Lung (tissue), 12 donors: ENCODE results near the gene TCEAL5. TPM values are rescaled to one million over a fixed set of nuclear protein-coding genes. Genes with fewer than 3 reads are reported as not detected.

ENCODE experiments used
- ATAC-seq: fragments of 200-7000 bp; cut with Tn5 transposase; one replicate; pipeline ENCODE4 v1.9.1; 2020; ENCODE audit warnings: moderate number of reproducible peaks; ENCODE audit not compliant: insufficient read depth, low FRiP score
- DNase-seq, 3 donors: peaks; one replicate each; pipeline ENCODE4 v3.0.0-alpha.2; 2013 to 2017
- H3K27ac ChIP-seq, 2 donors: one replicate each; pipeline ENCODE4 v1.5.1; 2013; ENCODE audit warnings: mild to moderate bottlenecking in 2 of 2, moderate library complexity in 2 of 2, control low read depth in 1 of 2, inconsistent platforms in 1 of 2, low read depth in 1 of 2, low read length in 1 of 2
- H3K27me3 ChIP-seq, 3 donors: one replicate each; pipeline ENCODE4 v1.5.1; 2013; ENCODE audit warnings: low read length in 2 of 3; ENCODE audit not compliant: control insufficient read depth in 3 of 3, insufficient read depth in 3 of 3
- H3K36me3 ChIP-seq, 4 donors: one replicate each; pipeline ENCODE4 v1.5.1; 2013; ENCODE audit warnings: low read length in 4 of 4, mild to moderate bottlenecking in 1 of 4, moderate library complexity in 1 of 4; ENCODE audit not compliant: control insufficient read depth in 4 of 4, insufficient read depth in 4 of 4
- H3K4me1 ChIP-seq, 5 donors: one replicate each; pipeline ENCODE4 v1.5.1; 2013; ENCODE audit warnings: low read length in 5 of 5, mild to moderate bottlenecking in 2 of 5, moderate library complexity in 1 of 5; ENCODE audit not compliant: control insufficient read depth in 5 of 5, insufficient read depth in 5 of 5
- H3K4me3 ChIP-seq: one replicate; pipeline ENCODE4 v1.5.1; 2013; ENCODE audit warnings: mild to moderate bottlenecking, control low read depth, moderate library complexity
- H3K9ac ChIP-seq, 2 donors: one replicate each; pipeline ENCODE4 v1.5.1; 2013; ENCODE audit warnings: low read length in 2 of 2, control low read depth in 1 of 2; ENCODE audit not compliant: insufficient read depth in 1 of 2
- H3K9me3 ChIP-seq, 4 donors: one replicate each; pipeline ENCODE4 v1.5.1; 2013; ENCODE audit warnings: low read length in 3 of 4, mild to moderate bottlenecking in 1 of 4, moderate library complexity in 1 of 4; ENCODE audit not compliant: control insufficient read depth in 4 of 4, insufficient read depth in 3 of 4
- WGBS, 2 donors: extraction: QIAGEN DNeasy Blood & Tissue Kit; methylation state at CpG; one replicate each; pipeline ENCODE4 v1.1.7; 2013; 5-methylcytosine and 5-hydroxymethylcytosine counted together
- polyA plus RNA-seq, 2 donors: library from polyadenylated mRNA; stranded (reverse); fragments of 200-250 nt; gene quantifications; one replicate each; pipeline ENCODE4 v1.2.1, GENCODE V29; 2013
- total RNA-seq, 2 donors: library from RNA; depleted of rRNA in 1 of 2; stranded (reverse); fragments of >200 nt in 1 of 2; gene quantifications; one replicate each; pipeline ENCODE4 v1.2.1, GENCODE V29; 2014 to 2021
- TF ChIP-seq, protein P1 (sequence below): IDR thresholded peaks from 2 replicates; pipeline ENCODE4 v1.5.1; 2012; ENCODE audit warnings: mild to moderate bottlenecking; ENCODE audit errors: control extremely low read depth, extremely low read depth
- donor health status: control.
- donor health status: control.
- donor health status: Bipolar disorder and iron deficiency.
- donor health status: healthy.
- donor health status: DM: yes; HTN: yes; CAD: no.

Gene TCEAL5
- total and polyA plus RNA-seq, 4 donors, result 0.03 to 0.28 (median 0.12) TPM; not detected in 1

DNA sequence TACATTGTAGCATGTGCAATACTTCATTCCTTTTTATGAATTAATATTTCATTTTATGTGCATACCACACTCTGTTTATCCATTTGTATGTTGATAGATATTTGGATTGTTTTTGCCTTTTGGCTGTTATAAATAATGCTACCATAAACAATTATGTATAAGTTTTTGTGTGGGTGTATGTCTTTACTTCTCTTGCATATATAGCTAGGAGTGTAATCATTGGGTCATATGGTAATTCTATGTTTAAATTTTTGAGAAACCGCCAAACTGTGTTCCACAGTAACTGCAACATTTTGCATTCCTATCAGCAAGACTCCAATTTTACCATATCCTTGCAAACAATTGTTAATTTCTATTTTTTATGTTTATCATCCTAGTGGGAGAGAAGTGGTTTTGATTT is 3.1 kb upstream of the TCEAL5 start:
- WGBS, 2 donors, result 60 to 88% methylated on average over 1 of the region's 1 CpG
- DNase-seq (no peak), ATAC-seq (no peak)
- Histone ChIP-seq H3K9me3 (peaks cover 0 to 5% (median 0%) of the 10 kb centered on the region in 4 donors), H3K36me3 (no peaks in the 10 kb centered on the region), H3K4me3 (no peak overlapping the region), H3K9ac (no peak overlapping the region), H3K27ac (no peak overlapping the region), H3K4me1 (no peaks in the 10 kb centered on the region), H3K27me3 (peaks cover 5 to 36% (median 28%) of the 10 kb centered on the region in 3 donors)
- TF ChIP-seq, protein P1, sequence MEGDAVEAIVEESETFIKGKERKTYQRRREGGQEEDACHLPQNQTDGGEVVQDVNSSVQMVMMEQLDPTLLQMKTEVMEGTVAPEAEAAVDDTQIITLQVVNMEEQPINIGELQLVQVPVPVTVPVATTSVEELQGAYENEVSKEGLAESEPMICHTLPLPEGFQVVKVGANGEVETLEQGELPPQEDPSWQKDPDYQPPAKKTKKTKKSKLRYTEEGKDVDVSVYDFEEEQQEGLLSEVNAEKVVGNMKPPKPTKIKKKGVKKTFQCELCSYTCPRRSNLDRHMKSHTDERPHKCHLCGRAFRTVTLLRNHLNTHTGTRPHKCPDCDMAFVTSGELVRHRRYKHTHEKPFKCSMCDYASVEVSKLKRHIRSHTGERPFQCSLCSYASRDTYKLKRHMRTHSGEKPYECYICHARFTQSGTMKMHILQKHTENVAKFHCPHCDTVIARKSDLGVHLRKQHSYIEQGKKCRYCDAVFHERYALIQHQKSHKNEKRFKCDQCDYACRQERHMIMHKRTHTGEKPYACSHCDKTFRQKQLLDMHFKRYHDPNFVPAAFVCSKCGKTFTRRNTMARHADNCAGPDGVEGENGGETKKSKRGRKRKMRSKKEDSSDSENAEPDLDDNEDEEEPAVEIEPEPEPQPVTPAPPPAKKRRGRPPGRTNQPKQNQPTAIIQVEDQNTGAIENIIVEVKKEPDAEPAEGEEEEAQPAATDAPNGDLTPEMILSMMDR, result no peak

DNA sequence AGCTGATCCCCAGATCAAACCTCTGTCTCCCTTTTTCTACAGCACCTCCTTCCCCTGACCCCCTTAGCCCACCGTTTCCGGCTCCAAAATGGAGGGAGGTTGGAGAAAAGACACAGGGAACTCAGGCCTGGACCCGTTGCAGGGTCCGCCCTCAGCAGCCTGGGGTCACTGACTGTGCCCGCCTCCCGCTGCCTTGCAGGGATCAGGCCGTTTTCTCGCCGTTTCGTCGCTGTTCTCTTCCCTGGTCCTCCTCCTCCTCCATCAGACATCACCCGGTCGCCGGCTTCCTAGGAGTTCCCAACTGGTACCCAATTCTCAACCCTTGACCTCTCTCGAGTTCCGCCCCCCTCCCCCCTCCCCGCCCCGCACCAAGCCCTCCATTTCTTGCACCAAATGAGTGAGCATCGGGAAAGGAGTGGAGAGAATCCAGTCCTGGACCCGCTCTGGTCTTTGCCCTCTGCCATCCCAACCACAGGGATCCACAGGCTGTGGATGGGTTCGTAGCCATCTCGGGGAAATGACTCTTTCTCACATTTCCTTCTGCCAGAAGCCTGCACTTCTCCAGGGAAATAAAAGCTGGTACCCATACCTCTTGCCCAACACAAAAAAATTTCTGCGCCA is 493 bp downstream of the TCEAL5 start:
- H3K9me3 ChIP-seq, result peaks cover 0 to 4% (median 0%) of the 10 kb centered on the region in 4 donors
- TF ChIP-seq, protein P1, result no peak
- H3K4me1 ChIP-seq, result no peaks in the 10 kb centered on the region
- WGBS, 2 donors, result 5 to 32% methylated on average over 20 to 23 of the region's 23 CpGs
- H3K9ac ChIP-seq, result no peak overlapping the region
- ATAC-seq (no peak), DNase-seq (no peak)
- no peak overlapping the region for H3K4me3 ChIP-seq
- peaks cover 3 to 41% (median 40%) of the 10 kb centered on the region in 3 donors for H3K27me3 ChIP-seq
- no peaks in the 10 kb centered on the region for H3K36me3 ChIP-seq
- H3K27ac ChIP-seq, result no peak overlapping the region

DNA sequence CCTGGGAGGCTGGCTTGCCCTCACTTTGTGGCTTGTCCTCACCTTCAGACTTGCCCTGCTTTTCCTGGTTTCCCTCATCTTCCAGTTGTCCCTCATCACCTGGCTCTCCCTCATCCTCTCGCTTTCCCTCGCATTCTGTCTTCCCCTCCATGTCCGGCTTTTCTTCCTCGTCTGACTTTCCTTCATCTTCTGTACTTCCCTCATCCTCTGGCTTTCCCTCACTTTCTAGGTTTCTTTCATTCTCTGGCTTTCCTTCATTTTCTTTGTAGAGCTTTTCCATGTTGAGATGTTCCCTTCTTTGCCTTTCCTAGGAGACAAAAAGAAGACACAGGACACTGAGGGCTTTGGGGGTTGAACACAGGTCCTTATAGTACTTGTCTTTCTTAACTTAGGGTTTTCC is 2.3 kb downstream of the TCEAL5 start:
- no peak for DNase-seq
- Histone ChIP-seq H3K9ac (no peak overlapping the region), H3K4me1 (no peaks in the 10 kb centered on the region), H3K27ac (no peak overlapping the region), H3K27me3 (peaks cover 3 to 48% (median 45%) of the 10 kb centered on the region in 3 donors), H3K9me3 (peaks cover 0 to 4% (median 0%) of the 10 kb centered on the region in 4 donors), H3K4me3 (no peak overlapping the region), H3K36me3 (no peaks in the 10 kb centered on the region)
- TF ChIP-seq, protein P1, result no peak
- no peak for ATAC-seq
- 83 to 97% methylated on average over 4 of the region's 4 CpGs for WGBS, 2 donors

DNA sequence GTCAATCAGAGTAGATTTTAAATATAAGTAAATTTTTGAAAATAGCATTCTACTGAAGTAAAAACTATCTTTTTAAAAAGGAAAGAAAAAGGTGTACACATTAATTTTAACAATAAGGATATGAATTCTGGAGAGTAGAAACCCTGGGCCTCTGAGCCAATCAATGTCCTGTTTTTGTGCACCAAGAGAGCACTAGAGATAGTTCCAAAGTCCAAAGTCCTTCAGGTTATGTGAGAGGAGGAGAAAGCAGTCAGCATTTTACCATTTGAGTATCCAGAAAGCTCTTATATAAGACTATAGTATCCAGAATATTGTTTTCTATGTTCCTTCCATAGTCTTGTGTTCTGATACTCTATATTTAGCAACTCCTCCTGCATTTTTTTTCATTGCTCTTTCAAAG is 18.3 kb downstream of the TCEAL5 start:
- Histone ChIP-seq H3K4me3 (no peak overlapping the region), H3K9ac (no peak overlapping the region)
- ATAC-seq, result no peak

More for the DNA sequence above, 18.3 kb downstream of the TCEAL5 start:
- Histone ChIP-seq H3K9me3 (no peaks in the 10 kb centered on the region), H3K27me3 (peaks cover 3 to 45% (median 18%) of the 10 kb centered on the region in 3 donors), H3K27ac (no peak overlapping the region), H3K36me3 (peaks cover 0 to 2% (median 0%) of the 10 kb centered on the region in 4 donors), H3K4me1 (peaks cover 0 to 6% (median 0%) of the 10 kb centered on the region in 5 donors)
- DNase-seq, result no peak
- TF ChIP-seq, protein P1, result no peak
